ENCODE data around the gene PAQR9.

PAQR9 gene

DNA sequence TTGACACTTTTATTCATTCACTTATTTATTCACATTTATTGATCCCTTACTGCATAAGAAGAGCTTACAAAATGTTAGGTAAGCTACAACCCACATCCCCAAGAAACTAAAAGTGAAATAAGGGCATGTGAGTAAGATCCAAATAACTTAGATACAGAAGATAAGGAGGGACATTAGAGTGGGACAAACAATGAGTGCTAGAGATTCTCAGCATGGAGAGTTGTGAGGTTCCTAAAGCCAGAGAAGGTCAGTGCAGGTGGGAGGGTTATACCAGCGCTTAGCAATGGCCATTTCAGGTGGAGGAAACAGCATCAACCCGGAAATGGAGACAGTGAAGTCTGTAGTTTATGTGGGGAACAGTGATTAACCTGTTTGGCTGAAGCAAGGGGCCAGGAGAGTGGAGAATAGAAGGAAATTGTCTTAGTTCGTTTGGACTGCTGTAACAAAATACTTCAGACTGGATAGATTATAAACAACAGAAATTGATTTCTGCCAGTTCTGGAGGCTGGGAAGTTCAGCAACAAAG, 49.1 kb downstream of the PAQR9 start:
- DNase-seq (ENCODE audit: low read depth) = no peak

DNA sequence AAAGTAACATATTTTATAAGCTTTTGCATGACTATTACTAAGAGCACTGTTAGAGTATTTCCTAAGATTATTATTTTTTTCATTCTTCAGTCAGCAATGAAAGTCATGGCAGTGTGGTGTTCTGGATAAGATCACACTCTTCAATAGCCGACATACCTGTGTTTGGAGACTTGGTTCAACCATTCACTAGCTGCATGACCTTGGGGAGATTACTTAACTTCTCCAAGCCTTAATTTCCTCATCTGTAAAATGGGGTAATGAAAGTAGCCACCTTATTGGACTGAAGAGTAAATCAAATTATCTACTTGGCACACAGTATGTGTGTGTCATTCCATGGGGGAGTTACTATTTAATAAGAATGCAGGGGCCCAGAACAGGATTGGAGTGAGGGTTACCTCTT, 50.0 kb downstream of the PAQR9 start:
- no peak for DNase-seq (ENCODE audit: low read depth)

DNA sequence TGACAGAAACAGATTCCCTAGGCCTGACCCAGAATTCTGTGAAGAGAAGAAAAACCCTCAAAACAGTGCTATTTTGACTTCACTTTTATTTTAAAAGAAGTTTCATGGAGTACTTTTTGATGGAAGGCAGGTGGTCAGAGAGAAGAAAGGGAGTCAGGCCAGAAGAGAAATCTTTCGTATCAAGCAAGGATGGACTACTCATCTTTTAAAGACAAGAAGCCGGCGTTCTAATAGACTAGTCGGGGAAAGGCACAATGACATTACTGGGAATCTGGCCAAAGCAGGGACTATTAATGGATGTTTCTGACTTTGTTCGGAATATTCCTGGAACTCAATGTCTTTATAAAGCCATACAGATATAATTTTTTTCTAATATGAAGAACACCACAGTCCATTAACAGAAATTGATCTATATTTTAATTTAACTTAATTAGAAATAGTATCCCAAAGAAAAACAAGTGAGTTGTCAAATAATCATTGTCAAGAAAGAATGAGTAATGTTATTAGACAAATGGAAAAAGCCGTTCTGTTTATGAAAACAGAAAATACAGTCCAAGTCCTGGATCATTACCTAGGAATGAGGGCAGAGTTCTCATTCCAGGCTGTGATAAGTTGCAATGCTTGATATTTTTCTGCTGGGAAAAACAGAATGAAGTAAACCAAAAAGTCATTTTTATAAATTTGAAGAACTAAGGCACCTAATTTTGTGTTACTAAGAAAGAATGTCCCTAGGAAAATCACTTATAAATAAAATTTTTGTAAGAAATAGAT, 50.9 kb downstream of the PAQR9 start:
- no peak for DNase-seq (ENCODE audit: low read depth)

All from activated gamma-delta T cell treated with anti-CD3 and anti-CD28 coated beads, Interleukin-2, amount 50 U/mL, for 16 hours (primary cell).